HG03064 (cell line): Measurements from ENCODE around the gene SLC29A4.
"Not testable (repeated sequence)": the region's sequence is repeated elsewhere in the genome, so short reads cannot be mapped to it uniquely, and the experiment has no call there.

ENCODE experiments used
- ATAC-seq: cut with Tn5 transposase; IDR thresholded peaks from one replicate; pipeline ENCODE4 v1.9.1; 2021; ENCODE audit warnings: low read depth; ENCODE audit not compliant: unreplicated experiment

SLC29A4 gene

GRCh38 chr7:5282543-5283316 is at the start of gene SLC29A4:
TSS of gene SLC29A4 (plus strand) at chr7:5282943. CDS start at chr7:5287817, 4,874 bp downstream.
- ATAC-seq, result no peak

- peak; percentile 27 for ATAC-seq
Measured at GRCh38 chr7:5234852-5235831, 47.6 kb upstream of the SLC29A4 start.

GRCh38 chr7:5237286-5237685 is 45.5 kb upstream of the SLC29A4 start:
- ATAC-seq, result no peak

- ATAC-seq, result no peak
Measured at GRCh38 chr7:5238500-5238899, 44.2 kb upstream of the SLC29A4 start.

GRCh38 chr7:5243261-5243660 is 39.5 kb upstream of the SLC29A4 start:
- ATAC-seq, result no peak

GRCh38 chr7:5248201-5248885 is 34.4 kb upstream of the SLC29A4 start:
- ATAC-seq, result no peak

GRCh38 chr7:5250787-5251186 is 32.0 kb upstream of the SLC29A4 start:
- not testable (repeated sequence) for ATAC-seq

GRCh38 chr7:5253529-5253928 is 29.2 kb upstream of the SLC29A4 start:
- not testable (repeated sequence) for ATAC-seq

GRCh38 chr7:5254371-5254770 is 28.4 kb upstream of the SLC29A4 start:
- ATAC-seq, result not testable (repeated sequence)

GRCh38 chr7:5255832-5256231 is 26.9 kb upstream of the SLC29A4 start:
- no peak for ATAC-seq

GRCh38 chr7:5260530-5261068 is 22.1 kb upstream of the SLC29A4 start:
- not testable (repeated sequence) for ATAC-seq

- ATAC-seq, result not testable (repeated sequence)
Measured at GRCh38 chr7:5263066-5263465, 19.7 kb upstream of the SLC29A4 start.

GRCh38 chr7:5265320-5266190 is 17.2 kb upstream of the SLC29A4 start:
- ATAC-seq, result no peak

GRCh38 chr7:5266191-5267028 is 16.3 kb upstream of the SLC29A4 start:
- no peak for ATAC-seq

GRCh38 chr7:5267829-5268228 is 14.9 kb upstream of the SLC29A4 start:
- ATAC-seq, result not testable (repeated sequence)

- not testable (repeated sequence) for ATAC-seq
Measured at GRCh38 chr7:5269992-5270657, 12.6 kb upstream of the SLC29A4 start.

- ATAC-seq, result no peak
Measured at GRCh38 chr7:5270788-5271187, 12.0 kb upstream of the SLC29A4 start.

- not testable (repeated sequence) for ATAC-seq
Measured at GRCh38 chr7:5273831-5274405, 8.8 kb upstream of the SLC29A4 start.
